SU-DHL-6 (cell line): Measurements from ENCODE around the gene CLPTM1L.

ENCODE experiments used
- CTCF ChIP-seq: fragments of 200-600 bp; sonication (generic); IDR thresholded peaks from one replicate; pipeline ENCODE4 v1.5.1; 2017; ENCODE audit warnings: antibody characterized with exemption, mild to moderate bottlenecking, low read length, moderate library complexity; ENCODE audit not compliant: insufficient read depth, poor library complexity, severe bottlenecking
- EZH2phosphoT487 ChIP-seq: fragments of 200-600 bp; sonication (generic), shearing (Covaris generic); conservative IDR thresholded peaks from 2 replicates; pipeline ENCODE4 v1.6.1; 2018; ENCODE audit warnings: mild to moderate bottlenecking, antibody characterized with exemption, low read length, moderate library complexity, mixed read lengths

GRCh38 chr5:1315018-1315708 lies 29.7 kb downstream of the CLPTM1L start:
- TF ChIP-seq CTCF (no peak), EZH2phosphoT487 (no peak)
